NCI-H460 (cell line): ENCODE measurements around the gene ZNF584. TPM values are rescaled to one million over a fixed set of nuclear protein-coding genes. Genes with fewer than 3 reads are reported as not detected.
A peak's percentile ranks its signal among the peaks of the same experiment; 100 is the strongest.
"Not testable (repeated sequence)": the region's sequence is repeated elsewhere in the genome, so short reads cannot be mapped to it uniquely, and the experiment has no call there.

ENCODE experiments used
- DNase-seq: peaks from one replicate; pipeline ENCODE4 v3.0.0-alpha.2; 2016; ENCODE audit warnings: low read depth; ENCODE audit errors: extremely low read depth
- total RNA-seq: library from RNA; depleted of rRNA; stranded (reverse); fragments of >200 nt; shearing (Covaris generic); gene quantifications from 2 replicates; pipeline ENCODE4 v1.2.3, GENCODE V29; 2014

Gene ZNF584
- total RNA-seq, 1 experiment from 2014 or later: 14.7 TPM

- DNase-seq: peak; percentile 97
Measured at GRCh38 chr19:58400916-58401839, 7.3 kb upstream of the ZNF584 start.

GRCh38 chr19:58401840-58402421 is 6.5 kb upstream of the ZNF584 start:
- no peak for DNase-seq

- DNase-seq: not testable (repeated sequence)
Measured at GRCh38 chr19:58403920-58404478, 4.5 kb upstream of the ZNF584 start.

- DNase-seq: no peak
Measured at GRCh38 chr19:58406818-58407657, 1.4 kb upstream of the ZNF584 start.

GRCh38 chr19:58407658-58408151 is 744 bp upstream of the ZNF584 start:
- no peak for DNase-seq

- DNase-seq: no peak
Measured at GRCh38 chr19:58409010-58409790, 751 bp downstream of the ZNF584 start.

- no peak for DNase-seq
Measured at GRCh38 chr19:58416604-58417003, 8.2 kb downstream of the ZNF584 start.

GRCh38 chr19:58417071-58417470 is 8.6 kb downstream of the ZNF584 start:
- no peak for DNase-seq

GRCh38 chr19:58428617-58429016 is 20.2 kb downstream of the ZNF584 start:
- no peak for DNase-seq

- no peak for DNase-seq
Measured at GRCh38 chr19:58429745-58430144, 21.3 kb downstream of the ZNF584 start.

- DNase-seq: no peak
Measured at GRCh38 chr19:58434217-58434616, 25.8 kb downstream of the ZNF584 start.

- DNase-seq: peak; percentile 90
Measured at GRCh38 chr19:58439576-58440554, 31.4 kb downstream of the ZNF584 start, which contains the start of gene ZNF132. Gene ZNF132, minus strand, starts transcription at chr19:58440153. Its CDS starts 332 bp downstream, at chr19:58439821.

- DNase-seq: no peak
Measured at GRCh38 chr19:58440556-58440955, 32.1 kb downstream of the ZNF584 start.

- not testable (repeated sequence) for DNase-seq
Measured at GRCh38 chr19:58442986-58443385, 34.5 kb downstream of the ZNF584 start.

GRCh38 chr19:58448860-58449259 is 40.4 kb downstream of the ZNF584 start:
- not testable (repeated sequence) for DNase-seq

- DNase-seq: not testable (repeated sequence)
Measured at GRCh38 chr19:58449980-58450379, 41.5 kb downstream of the ZNF584 start.

- DNase-seq: no peak
Measured at GRCh38 chr19:58450856-58451357, 42.5 kb downstream of the ZNF584 start.
